Keratinocyte (primary cell): ENCODE results near the gene WDR19. TPM values are rescaled to one million over a fixed set of nuclear protein-coding genes. Genes with fewer than 3 reads are reported as not detected.

Source experiments
- DNase-seq: peaks from one replicate; pipeline ENCODE4 v3.0.0-alpha.2; 2011; ENCODE audit warnings: low read depth, missing footprints, low spot score
- FAIRE-seq: peaks from 2 replicates; lab custom pipeline; 2011; peaks lifted over from hg19 to GRCh38; lab: Jason Lieb, UNC
- H2AFZ ChIP-seq: 2 replicates; pipeline ENCODE4 v1.6.0; 2012; ENCODE audit warnings: low read length, control low read depth, inconsistent platforms; ENCODE audit not compliant: control insufficient read depth
- H3K27ac ChIP-seq: 2 replicates; pipeline ENCODE4 v1.5.1; 2011; ENCODE audit warnings: low read length; ENCODE audit not compliant: control insufficient read depth, insufficient read depth
- H3K27me3 ChIP-seq: 3 replicates; pipeline ENCODE4 v1.6.0; 2011; ENCODE audit warnings: low read length; ENCODE audit not compliant: control insufficient read depth, insufficient read depth; ENCODE audit errors: extremely low read depth
- H3K36me3 ChIP-seq, 2 experiments: 2 replicates in 1 of 2; 3 replicates in 1 of 2; pipeline ENCODE4 v1.5.1; 2011; ENCODE audit warnings: low read length in 2 of 2, mild to moderate bottlenecking in 1 of 2; ENCODE audit not compliant: control insufficient read depth in 2 of 2, insufficient read depth in 2 of 2; ENCODE audit errors: extremely low read depth in 1 of 2
- H3K4me1 ChIP-seq: 3 replicates; pipeline ENCODE4 v1.5.1; 2011; ENCODE audit warnings: low read length; ENCODE audit not compliant: control insufficient read depth, insufficient read depth; ENCODE audit errors: extremely low read depth
- H3K4me2 ChIP-seq: 3 replicates; pipeline ENCODE4 v1.6.0; 2011; ENCODE audit warnings: low read depth, low read length; ENCODE audit not compliant: control insufficient read depth, insufficient read depth; ENCODE audit errors: extremely low read depth
- H3K4me3 ChIP-seq, 3 experiments: fragments of 200-600 bp in 1 of 3; sonication (generic) in 1 of 3; 2 replicates in 2 of 3; 3 replicates in 1 of 3; pipeline ENCODE4 v1.5.1; 2011 to 2016; ENCODE audit warnings: low read length in 3 of 3, mild to moderate bottlenecking in 3 of 3, control low read depth in 2 of 3, inconsistent platforms in 1 of 3, low read depth in 1 of 3, mixed read lengths in 1 of 3, mixed run types in 1 of 3, moderate library complexity in 1 of 3; ENCODE audit not compliant: control insufficient read depth in 2 of 3, insufficient read depth in 2 of 3; ENCODE audit errors: extremely low read depth in 1 of 3
- H3K79me2 ChIP-seq: 2 replicates; pipeline ENCODE4 v1.6.0; 2012; ENCODE audit warnings: low read length; ENCODE audit not compliant: control insufficient read depth, insufficient read depth
- H3K9ac ChIP-seq: 3 replicates; pipeline ENCODE4 v1.6.0; 2011; ENCODE audit warnings: low read length; ENCODE audit not compliant: control insufficient read depth, insufficient read depth; ENCODE audit errors: extremely low read depth
- H3K9me1 ChIP-seq: 3 replicates; pipeline ENCODE4 v1.6.0; 2011; ENCODE audit warnings: low read length; ENCODE audit not compliant: control insufficient read depth, insufficient read depth; ENCODE audit errors: extremely low read depth
- H3K9me3 ChIP-seq: 2 replicates; pipeline ENCODE4 v1.5.1; 2012; ENCODE audit warnings: low read depth, low read length; ENCODE audit not compliant: control insufficient read depth
- H4K20me1 ChIP-seq: 3 replicates; pipeline ENCODE4 v1.6.0; 2011; ENCODE audit warnings: low read length; ENCODE audit not compliant: control insufficient read depth, insufficient read depth; ENCODE audit errors: extremely low read depth
- EZH2 ChIP-seq: IDR thresholded peaks from one replicate; pipeline ENCODE4 v1.6.1; 2012; ENCODE audit warnings: inconsistent platforms, mild to moderate bottlenecking, low read length, moderate library complexity
- dilution Hi-C: fragments of 300-500 bp; cut with MboI; formaldehyde crosslinking; loops from one replicate; pipeline ENCODE4 v1.7.0; 2020; ENCODE audit warnings: low sequenced_read_pairs; ENCODE audit not compliant: extremely low pct_ligation_motif_present
- polyA plus RNA-seq, 5 experiments: library from polyadenylated mRNA; depleted of rRNA in 3 of 5; stranded (reverse) in 3 of 5; stranded (forward) in 1 of 5; unstranded in 1 of 5; fragments of >200 nt; gene quantifications; 1 replicate in 1 of 5; 2 replicates in 3 of 5; 3 replicates in 1 of 5; pipeline versions ENCODE4 v1.2.1 to v1.2.3, GENCODE V29; 2011 to 2012; ENCODE audit warnings: missing spikeins in 2 of 5, low read depth in 1 of 5, low replicate concordance in 1 of 5
- TF ChIP-seq, protein P1 (sequence below), 3 experiments: IDR thresholded peaks in 1 of 3; conservative IDR thresholded peaks in 1 of 3; optimal IDR thresholded peaks in 1 of 3; 2 replicates in 2 of 3; 3 replicates in 1 of 3; pipeline versions ENCODE3 to v1.5.1; 2011; ENCODE audit warnings: low read length in 3 of 3, mild to moderate bottlenecking in 3 of 3, moderate library complexity in 2 of 3, control low read depth in 1 of 3, inconsistent platforms in 1 of 3; ENCODE audit not compliant: insufficient read depth in 2 of 3; ENCODE audit errors: extremely low read depth in 1 of 3

The WDR19 gene
- polyA plus RNA-seq, 1 donor (not counting 4 experiments of a cell fraction or from before 2014, with no cell fraction given): 25.3 TPM

DNA sequence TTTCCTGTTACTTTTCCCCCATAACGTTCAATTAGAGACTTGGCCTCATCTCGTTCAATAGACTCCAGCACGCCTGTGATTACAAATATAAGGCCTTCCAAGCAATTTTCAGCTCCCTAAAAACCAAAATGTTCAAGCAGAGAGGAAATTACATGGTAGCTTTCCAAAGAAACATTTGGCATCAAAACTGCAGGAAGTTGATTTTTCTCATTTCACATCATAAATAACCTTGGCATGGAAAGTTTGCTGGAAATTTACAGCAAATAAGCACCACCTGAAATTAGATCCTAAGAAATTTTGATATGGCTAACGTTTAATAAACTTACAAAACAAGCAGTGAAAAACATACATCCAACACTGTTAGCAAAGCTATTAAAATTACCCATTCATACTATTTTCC is 130.5 kb downstream of the WDR19 start:
- no peak for DNase-seq

DNA sequence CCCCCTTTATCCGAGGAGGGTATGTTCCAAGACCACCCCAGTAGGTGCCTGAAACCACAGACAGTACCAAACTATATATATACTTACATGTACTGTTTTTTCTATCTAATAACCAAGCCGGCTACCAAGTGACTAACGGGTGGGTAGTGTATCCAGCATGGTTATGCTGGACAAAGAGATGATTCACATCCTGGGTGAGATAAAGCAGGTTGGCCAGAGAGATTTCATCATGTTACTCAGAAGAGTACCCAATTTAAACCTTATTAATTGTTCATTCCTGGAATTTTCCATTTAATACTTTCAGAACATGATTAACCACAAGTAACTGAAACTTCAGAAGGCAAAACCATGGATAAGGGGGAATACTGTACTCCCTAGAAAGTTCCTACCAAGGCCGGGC is 137.3 kb downstream of the WDR19 start:
- peaks cover 23% of the 10 kb centered on the region for H3K4me1 ChIP-seq
- no peak for TF ChIP-seq EZH2
- TF ChIP-seq, protein P1, sequence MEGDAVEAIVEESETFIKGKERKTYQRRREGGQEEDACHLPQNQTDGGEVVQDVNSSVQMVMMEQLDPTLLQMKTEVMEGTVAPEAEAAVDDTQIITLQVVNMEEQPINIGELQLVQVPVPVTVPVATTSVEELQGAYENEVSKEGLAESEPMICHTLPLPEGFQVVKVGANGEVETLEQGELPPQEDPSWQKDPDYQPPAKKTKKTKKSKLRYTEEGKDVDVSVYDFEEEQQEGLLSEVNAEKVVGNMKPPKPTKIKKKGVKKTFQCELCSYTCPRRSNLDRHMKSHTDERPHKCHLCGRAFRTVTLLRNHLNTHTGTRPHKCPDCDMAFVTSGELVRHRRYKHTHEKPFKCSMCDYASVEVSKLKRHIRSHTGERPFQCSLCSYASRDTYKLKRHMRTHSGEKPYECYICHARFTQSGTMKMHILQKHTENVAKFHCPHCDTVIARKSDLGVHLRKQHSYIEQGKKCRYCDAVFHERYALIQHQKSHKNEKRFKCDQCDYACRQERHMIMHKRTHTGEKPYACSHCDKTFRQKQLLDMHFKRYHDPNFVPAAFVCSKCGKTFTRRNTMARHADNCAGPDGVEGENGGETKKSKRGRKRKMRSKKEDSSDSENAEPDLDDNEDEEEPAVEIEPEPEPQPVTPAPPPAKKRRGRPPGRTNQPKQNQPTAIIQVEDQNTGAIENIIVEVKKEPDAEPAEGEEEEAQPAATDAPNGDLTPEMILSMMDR (optimal IDR thresholded peaks at IDR 0.05 in 1 of 3, IDR thresholded peaks at IDR 0.05 in 1 of 3, conservative IDR thresholded peaks at IDR 0.05 in 1 of 3; ENCODE audit: extremely low read depth in 1 of 3, insufficient read depth in 2 of 3, low read length in 3 of 3): no peak
- no peak overlapping the region for H2AFZ ChIP-seq
- no peaks in the 10 kb centered on the region for H4K20me1 ChIP-seq
- H3K27me3 ChIP-seq: no peaks in the 10 kb centered on the region
- FAIRE-seq (peak; percentile 83), DNase-seq (peak; percentile 19)
- peaks cover 2% of the 10 kb centered on the region in 2 experiments for H3K36me3 ChIP-seq
- H3K4me2 ChIP-seq: peak overlapping the region; percentile 55
- no peaks in the 10 kb centered on the region for H3K9me1 ChIP-seq
- H3K27ac ChIP-seq: peak overlapping the region; percentile 86
- no peaks in the 10 kb centered on the region for H3K9me3 ChIP-seq
- H3K4me3 ChIP-seq: peak overlapping the region in 1 of 3 experiments; percentile 31
- no peaks in the 10 kb centered on the region for H3K79me2 ChIP-seq
- dilution Hi-C loops: no loop called here
- peak overlapping the region; percentile 46 for H3K9ac ChIP-seq

More for the DNA sequence above, 130.5 kb downstream of the WDR19 start:
- Histone ChIP-seq H3K4me1 (no peaks in the 10 kb centered on the region), H4K20me1 (no peaks in the 10 kb centered on the region), H3K9me1 (no peaks in the 10 kb centered on the region), H3K36me3 (peaks cover 13 to 42% of the 10 kb centered on the region in 2 experiments), H3K27me3 (no peaks in the 10 kb centered on the region), H3K27ac (no peak overlapping the region), H3K4me2 (no peak overlapping the region), H3K4me3 (no peak overlapping the region), H3K9ac (no peak overlapping the region), H3K9me3 (no peaks in the 10 kb centered on the region), H3K79me2 (no peaks in the 10 kb centered on the region), H2AFZ (no peak overlapping the region)
- TF ChIP-seq, protein P1 (optimal IDR thresholded peaks at IDR 0.05 in 1 of 3, IDR thresholded peaks at IDR 0.05 in 1 of 3, conservative IDR thresholded peaks at IDR 0.05 in 1 of 3; ENCODE audit: extremely low read depth in 1 of 3, insufficient read depth in 2 of 3, low read length in 3 of 3): no peak
- no peak for TF ChIP-seq EZH2
- dilution Hi-C loops: no loop called here
- FAIRE-seq: no peak
